EH (cell line): ENCODE data around the gene FIS1.

Source experiments
- DNase-seq: peaks from one replicate; pipeline ENCODE4 v3.0.0-alpha.2; 2015; ENCODE audit warnings: low read depth

FIS1 gene

DNA sequence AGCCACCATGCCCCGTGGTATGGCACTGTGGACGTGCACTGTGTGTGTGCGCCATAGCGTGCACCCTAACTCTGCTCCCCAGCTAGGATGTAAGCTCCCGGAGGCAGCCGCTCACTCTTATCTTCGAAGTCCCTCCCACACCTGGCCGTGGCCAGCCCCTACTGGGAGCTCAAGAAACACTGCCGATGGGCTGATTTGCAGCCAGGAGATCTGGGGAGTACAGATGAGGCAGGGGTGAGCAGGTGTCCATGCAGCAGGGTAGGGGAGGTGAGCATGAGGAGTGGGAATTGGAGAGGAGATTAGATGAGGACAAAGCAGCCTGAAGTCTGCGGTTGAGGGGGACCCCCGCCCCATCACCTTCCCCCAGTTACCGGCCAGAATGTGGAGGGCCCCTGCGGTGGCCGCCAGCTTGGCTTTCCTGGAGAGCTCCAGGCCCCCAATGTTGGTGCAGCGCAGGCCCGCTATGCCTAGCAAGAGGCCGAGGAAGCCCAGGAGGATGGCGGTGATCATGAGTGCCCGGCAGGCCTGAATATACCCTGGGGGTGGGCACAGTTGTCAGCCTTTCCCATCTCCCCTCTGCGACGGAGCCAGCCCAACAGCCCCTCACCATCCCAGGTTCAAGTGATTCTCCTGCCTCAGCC, 10.9 kb downstream of the FIS1 start:
- DNase-seq = no peak

DNA sequence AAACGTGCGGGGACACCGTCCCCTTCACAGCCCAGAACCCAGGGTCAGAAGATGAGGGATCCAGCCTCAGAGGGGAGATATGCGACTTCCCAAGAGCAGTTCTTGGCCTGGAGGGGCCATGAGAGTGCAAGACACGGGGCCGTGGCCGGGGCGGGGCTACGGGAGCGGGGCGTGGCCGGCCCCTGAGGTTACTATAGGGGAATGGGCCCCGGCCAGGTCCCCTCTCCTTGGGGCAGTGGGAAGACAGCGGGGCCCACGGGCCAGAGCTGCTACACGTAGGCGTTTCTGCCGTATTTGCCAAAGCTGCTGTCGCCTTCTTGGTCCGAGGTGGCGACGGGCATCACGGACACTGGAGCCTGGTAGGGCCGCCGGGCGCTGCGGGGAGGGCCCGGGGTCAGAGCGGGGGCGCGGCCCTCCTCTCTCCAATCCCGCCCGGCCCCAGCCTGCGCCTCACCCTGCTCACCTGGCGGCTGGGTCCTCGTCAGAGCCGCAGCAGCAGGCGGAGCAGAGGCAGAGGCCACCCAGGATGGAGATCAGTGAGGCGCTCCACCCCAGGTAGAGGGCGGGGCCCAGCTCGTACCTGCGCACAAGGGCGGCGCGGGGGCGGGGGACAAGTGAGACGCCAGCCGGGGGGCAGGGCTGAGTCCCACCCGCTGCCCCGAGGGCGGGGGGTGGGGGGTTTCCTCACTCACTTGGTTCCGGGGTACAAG, 12.6 kb downstream of the FIS1 start:
- peak; percentile 21 for DNase-seq

- peak; percentile 51 for DNase-seq
Observed at GRCh38 chr7:101231644-101232043, 13.2 kb downstream of the FIS1 start.

GRCh38 chr7:101226721-101227120, 18.2 kb downstream of the FIS1 start:
- no peak for DNase-seq

DNA sequence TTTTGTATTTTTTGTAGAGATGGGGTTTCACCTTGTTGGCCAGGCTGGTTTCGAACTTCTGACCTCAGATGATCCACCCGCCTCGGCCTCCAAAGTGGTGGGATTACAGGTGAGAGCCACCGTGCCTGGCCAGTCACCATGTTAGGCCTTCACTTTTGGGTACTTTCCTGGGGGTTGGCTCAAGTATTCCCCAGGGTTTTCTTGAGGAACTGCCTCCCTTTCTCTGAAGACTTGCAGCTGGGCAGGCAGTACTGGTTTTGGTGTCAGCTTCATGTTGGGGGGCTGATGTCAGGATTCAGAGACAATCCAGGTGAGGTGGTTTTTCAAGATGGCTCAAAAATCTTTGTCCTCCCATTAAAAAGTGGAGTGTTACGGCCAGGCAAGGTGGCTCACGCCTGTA, 19.2 kb downstream of the FIS1 start:
- DNase-seq = no peak

- no peak for DNase-seq
Observed at GRCh38 chr7:101223528-101223927, 21.4 kb downstream of the FIS1 start.

DNA sequence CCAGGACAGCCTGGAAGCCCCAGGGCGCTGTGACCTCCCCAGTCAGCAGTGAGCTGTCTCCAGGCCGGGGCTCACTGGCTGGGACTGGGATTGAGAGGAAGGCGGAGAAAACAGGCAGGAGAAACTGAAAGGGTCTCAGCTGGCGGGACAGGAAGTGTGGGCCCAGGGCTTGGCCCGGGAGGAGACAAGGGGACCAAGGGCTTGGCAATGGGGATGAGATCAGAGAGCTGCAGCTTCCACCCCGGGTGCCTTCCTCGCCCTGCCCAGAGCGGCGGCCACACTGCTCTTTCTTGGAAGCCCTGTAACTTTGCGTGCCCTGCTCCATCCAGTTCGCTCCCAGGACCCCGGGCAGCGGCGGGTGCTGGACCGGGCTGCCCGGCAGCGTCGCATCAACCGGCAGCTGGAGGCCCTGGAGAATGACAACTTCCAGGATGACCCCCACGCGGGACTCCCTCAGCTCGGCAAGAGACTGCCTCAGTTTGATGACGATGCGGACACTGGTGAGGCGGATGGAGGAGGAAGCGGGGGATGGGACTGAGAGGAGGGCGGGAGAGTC, 22.5 kb downstream of the FIS1 start:
- DNase-seq = no peak

DNA sequence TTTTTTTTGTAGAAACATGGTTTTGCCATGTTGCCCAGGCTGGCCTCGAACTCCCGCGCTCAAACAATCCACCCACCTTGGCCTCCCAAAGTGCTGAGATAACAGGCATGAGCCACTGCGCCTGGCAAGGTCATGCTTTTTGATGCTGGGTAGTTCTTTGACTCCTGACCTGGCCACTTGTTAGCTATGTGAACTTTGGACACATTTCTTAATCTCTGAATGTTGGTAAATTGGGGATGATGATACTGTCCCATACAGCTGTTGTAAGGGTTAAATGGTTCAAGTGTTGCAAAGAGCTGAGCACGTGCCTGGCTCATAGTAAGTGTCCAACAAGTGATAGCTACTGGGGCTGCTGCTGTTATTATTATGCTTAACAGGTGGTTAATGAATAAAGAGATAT, 24.6 kb downstream of the FIS1 start:
- DNase-seq = no peak

DNA sequence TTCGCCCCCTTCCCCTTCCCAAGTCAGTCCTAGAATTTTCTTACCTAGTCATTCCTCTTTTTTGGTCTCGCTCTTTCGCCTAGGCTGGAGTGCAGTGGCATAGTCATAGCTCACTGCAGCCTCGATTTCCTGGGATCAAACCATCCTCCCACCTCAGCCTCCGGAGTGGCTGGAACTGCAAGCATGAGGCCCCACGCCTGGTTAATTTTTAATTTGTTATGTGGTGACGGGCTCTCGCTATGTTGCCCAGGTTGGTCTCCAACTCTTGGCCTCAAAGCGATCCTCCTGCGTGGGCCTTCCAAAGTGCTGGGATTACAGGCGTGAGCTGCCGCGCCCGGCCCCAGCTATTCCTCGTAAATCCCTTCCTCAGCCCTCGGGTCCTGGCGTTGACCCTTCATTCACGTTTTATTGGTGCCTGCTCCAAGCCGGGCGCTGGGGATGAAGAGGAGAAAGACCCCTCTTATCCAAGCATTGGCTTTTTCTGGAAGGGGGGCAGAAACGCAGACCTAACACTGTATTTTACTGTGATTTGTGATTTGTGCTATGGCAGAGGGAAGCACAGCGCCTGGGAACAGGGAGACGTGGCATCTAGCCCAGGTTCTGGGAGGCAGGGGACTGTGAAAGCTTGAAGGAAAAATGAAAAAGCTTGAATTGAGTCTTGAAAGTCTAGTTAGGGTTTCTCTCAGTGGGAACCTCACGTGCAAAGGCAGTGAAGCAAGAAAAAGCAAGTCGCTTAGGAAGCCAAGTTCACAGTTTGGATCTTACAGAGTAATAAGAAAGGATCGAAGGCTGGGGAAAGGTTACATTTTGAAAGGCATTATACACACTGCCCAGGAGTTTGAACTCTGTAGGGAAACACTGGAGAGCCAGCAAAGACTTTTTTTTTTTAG, 26.4 kb downstream of the FIS1 start:
- DNase-seq = peak; percentile 24

- DNase-seq = peak; percentile 98
Observed at GRCh38 chr7:101217388-101218235, 27.3 kb downstream of the FIS1 start, which contains the start of the genes PLOD3 and ZNHIT1. PLOD3 (minus strand) TSS chr7:101217581; CDS start chr7:101217274, 307 bp downstream. ZNHIT1 (plus strand) TSS chr7:101218165; CDS start chr7:101218196, 31 bp downstream.

DNA sequence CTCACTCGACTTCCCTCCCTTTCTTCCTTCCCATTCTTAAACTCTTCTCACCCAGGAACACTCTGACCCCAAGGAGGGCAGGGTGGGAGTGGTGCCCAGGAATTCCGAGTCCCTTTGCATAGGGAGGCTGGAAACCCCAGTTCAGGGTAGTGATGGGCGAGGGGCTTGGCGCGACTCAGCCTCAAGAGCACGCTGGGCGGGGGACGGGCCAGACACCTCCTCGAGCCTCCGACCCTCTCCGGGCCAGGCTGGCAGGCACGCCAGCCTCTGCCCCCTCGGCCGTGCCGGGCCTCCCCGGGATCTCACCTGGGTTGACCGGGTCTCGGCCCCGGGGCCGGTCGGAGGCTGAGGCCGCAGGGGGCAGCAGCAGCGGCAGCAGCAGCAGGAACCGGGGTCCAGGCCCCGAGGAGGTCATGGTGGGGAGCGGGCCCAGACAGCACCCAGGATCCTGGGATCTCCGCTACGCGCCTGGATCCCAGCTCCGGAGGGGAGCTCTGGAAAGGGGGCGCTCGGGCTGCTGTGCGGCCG, 28.0 kb downstream of the FIS1 start:
- DNase-seq = no peak

DNA sequence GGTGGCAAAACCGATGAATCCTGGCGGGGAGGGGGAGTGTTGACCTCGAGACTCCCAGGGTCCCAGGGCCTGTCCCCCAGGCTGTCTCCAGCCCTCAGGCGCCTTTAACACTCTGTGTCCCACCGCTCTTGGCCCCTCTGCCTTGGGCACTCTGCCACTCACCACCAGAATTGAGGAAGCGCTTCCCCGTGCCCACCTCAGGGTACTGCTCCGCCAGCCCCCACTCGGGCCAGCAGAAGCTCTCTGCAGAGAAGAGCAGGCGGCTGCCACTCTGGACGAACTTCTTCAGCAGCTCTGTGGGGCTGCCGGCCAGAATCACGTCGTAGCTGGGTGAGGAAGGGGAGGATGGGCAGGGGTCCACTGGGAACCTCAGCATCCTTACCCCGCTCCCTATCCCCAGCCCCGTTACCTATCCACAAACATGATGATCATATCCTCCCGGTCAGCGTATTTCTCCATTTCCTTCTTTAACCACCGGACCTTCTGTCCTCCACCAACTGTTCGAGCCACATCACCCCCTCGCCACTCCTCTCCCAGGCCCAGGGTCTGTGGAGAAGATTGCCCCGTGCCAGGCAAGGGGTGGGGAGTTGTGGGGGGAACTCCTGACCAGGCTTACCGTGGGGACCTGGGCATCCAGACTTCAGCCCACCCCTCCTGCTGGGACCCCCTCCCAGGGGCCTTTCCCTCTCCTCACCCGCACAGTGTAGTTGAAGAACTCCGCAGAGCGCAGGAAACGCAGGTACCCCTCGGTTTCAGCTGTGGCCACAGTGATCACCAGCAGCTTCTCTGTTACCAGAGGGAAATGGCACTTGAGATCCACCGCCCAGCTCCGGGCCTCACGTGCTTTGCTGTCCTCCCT, 28.7 kb downstream of the FIS1 start:
- peak; percentile 49 for DNase-seq

DNA sequence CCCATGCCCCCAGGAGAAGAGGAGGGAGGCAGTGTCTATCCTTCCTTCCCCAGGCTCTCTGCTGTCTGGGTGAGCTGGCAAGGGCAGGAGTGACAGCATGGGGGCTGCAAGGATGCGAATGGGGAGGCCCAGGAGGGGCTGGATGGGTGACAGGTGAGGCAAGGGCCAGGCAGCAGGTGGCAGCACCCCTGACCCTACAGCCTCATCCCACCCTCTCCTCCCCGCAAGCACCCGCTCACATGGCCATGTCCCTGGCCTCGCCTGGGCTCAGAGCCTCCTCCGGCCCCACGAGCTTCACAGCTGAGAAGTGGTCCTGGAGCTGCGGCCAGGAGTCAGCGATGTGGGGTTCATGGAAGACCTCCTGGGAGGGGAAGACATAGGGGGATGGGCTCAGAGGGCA, 32.9 kb downstream of the FIS1 start:
- DNase-seq = no peak

DNA sequence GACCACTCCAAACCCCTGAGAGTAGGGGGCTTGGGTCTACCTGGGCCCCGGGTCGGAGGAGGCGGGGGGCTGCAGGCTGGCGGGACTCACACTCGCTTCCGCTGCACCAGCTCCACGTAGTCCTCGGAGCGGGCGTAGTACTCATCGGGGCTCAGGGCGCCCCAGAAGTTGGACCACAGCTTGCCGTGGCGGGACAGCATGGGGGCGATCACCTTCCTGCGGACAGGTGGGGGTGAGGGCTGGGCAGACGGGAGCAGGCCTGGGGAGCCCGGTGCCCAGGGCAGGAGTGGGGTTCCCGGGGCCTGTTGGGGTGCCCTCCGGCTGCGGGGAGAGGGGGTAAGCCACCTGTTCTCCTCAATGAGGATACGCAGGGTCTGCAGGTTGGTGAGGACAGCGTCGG, 33.4 kb downstream of the FIS1 start:
- no peak for DNase-seq

DNA sequence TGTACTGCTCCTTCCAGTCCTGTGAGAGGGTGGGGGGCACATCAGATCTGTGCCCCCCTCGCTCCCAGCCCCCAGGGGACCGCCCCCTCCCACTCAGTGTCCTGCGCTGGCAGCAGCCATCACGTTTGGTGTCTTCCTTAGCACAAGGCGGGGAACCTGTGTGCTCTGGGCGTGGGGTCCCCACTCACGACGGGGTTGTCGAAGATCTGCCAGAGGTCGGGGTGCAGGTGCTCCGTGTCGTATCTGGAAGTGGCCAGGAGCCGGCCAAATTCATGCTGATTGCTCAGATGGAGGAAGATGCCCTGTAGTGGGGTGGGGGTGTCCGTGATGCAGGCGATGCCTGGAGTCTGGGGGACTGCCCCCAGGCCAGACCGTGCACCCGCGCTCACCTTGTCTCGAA, 34.7 kb downstream of the FIS1 start:
- DNase-seq = no peak

DNA sequence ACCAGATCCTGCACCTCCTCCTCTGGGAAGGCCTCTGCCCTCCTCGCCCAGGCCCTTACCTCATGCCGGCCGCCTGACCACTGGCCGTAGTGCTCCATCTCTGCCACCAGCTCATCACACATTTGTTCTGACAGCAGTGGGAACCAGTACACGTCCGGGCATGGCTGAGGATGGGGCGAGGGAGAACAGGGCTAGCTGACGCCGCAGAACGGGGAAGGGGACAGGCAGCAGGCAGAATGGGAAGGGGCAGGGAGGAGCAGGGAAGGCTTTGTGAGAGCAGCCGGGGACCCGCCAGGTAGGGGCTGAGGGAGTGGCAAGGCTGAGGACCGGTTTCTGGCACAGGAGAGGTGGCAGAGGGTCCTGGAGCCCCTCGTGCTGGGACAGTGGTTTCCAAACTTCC, 36.1 kb downstream of the FIS1 start:
- no peak for DNase-seq

DNA sequence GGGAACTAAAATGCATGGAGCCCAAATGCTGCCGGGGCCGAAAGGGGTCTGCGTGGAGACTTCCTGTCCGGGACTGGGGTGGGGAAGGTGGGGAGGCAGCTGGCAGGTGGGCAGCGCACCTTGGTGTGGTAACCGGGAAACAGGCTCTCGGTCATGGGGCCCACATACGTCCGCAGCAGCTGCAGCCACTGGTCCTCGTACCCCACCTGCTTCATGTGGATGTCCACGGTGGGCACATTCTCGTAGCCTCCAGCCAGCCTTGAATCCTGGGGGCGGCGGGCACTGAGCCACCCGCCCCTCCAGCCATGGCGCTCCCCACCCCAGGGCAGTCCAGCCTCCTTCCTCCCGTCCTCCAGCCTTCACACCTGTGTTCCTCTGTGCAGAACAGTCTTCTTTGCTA, 37.4 kb downstream of the FIS1 start:
- DNase-seq = no peak

DNA sequence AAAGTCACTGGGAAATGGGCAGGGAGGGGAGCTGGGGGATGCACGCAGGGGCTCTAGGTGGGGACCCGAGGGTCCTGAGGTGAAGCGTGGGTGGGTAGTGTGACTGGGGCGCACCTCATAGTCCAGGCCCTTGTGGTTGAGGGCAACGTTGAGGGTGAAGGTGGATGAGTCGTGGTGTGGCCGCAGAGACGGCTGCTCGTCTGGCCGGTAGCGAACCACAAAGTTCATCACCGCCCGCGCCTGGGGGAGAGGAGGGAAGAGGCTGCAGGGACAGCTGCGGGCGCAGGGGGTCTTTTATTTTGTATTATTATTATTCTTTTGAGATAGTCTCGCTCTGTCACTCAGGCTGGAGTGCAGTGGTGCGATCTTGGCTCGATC, 38.2 kb downstream of the FIS1 start:
- DNase-seq = no peak

GRCh38 chr7:101205901-101206664, 38.8 kb downstream of the FIS1 start:
- no peak for DNase-seq
